Measurements from ENCODE around the gene NBEAL2. TPM values are rescaled to one million over a fixed set of nuclear protein-coding genes. Genes with fewer than 3 reads are reported as not detected.

The NBEAL2 gene
- total and polyA plus RNA-seq, 2 of the 4 experiments (the other 2 are of a cell fraction), result 2.2 to 12.5 TPM

DNA sequence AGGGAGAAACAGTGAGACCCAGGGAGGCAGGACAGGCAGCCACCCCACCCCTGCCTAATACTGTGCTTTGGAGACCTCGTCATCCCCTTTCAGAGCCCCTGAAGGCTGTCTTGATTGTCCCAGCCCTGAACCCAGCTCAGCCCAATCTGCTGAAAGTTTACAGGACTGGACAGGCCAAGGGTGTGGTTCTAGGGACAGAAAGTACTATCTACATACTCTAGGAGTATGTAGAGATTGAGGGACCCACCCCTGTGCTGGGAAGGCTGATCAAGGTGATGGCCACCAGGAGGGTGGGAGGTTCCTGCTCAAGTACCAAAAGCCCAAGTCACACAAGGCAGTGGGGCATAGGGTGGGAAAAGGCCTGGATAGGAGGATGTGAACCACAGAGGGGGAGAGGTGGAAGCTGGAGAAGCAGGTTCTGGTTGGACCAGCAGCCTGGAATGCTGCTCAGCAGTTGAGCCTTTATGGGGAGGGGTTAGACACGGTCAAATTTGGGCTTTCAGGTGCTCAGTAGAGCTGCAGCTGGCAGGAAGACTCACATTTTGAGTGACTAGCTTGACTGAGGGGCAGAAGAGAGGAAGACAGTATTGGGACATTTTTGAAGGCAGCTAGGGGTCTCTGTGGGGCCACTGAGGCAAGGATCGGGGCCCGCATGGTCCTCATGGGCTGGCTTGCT is 6.7 kb downstream of the NBEAL2 start:
- 90% methylated on average over 2 of the region's 4 CpGs; no CpG with 5 or more reads in 1 of the 2 experiments for WGBS, 2 experiments (ENCODE audit: extremely low coverage in 2 of 2, insufficient read length in 1 of 2)
- in situ Hi-C loops (cut with MboI; ENCODE audit: low sequenced_read_pairs), result no loop called here
- no peak overlapping the region for H2AFZ ChIP-seq (replicated peaks; ENCODE audit: low read length, poor library complexity)
- no peak overlapping the region for H4K91ac ChIP-seq (ENCODE audit: insufficient read depth, low read depth, low read length)
- peak overlapping the region; percentile 77 for H2AK9ac ChIP-seq (replicated peaks; ENCODE audit: low read depth, low read length, poor library complexity)
- POLR2A ChIA-PET (ENCODE audit: unreplicated experiment), result no interaction called here
- intact Hi-C loops (cut with micrococcal nuclease), result no loop called here
- no peak overlapping the region for H3K4ac ChIP-seq (ENCODE audit: low read depth, low read length)
- no peaks in the 10 kb centered on the region for H3K9me3 ChIP-seq (ENCODE audit: control insufficient read depth, insufficient read depth, low read length)
- no peak overlapping the region for H3K14ac ChIP-seq (replicated peaks; ENCODE audit: low read depth, low read length)
- H3K18ac ChIP-seq (ENCODE audit: low read depth, low read length), result no peak overlapping the region
- no peak overlapping the region for H2BK120ac ChIP-seq (ENCODE audit: low read depth, low read length)
- H2BK15ac ChIP-seq (ENCODE audit: low read depth, low read length), result no peak overlapping the region
- no peaks in the 10 kb centered on the region; the same call in 1 of the 2 replicates for H3K36me3 ChIP-seq (ENCODE audit: control insufficient read depth, insufficient read depth, low read length)
- CTCF ChIA-PET, result no interaction called here
- no peak overlapping the region for H3K9ac ChIP-seq (ENCODE audit: low read depth, low read length)
- peaks cover 5% of the 10 kb centered on the region for H3K9me1 ChIP-seq (ENCODE audit: insufficient read depth, low read length)
- dilution Hi-C loops (cut with HindIII; ENCODE audit: low sequenced_read_pairs, unreplicated experiment), result no loop called here
- H3K27me3 ChIP-seq (ENCODE audit: control insufficient read depth, insufficient read depth, low read length), result no peaks in the 10 kb centered on the region
- H3K4me1 ChIP-seq (ENCODE audit: control insufficient read depth, insufficient read depth, low read length), result no peaks in the 10 kb centered on the region
- TF ChIP-seq, protein P1, sequence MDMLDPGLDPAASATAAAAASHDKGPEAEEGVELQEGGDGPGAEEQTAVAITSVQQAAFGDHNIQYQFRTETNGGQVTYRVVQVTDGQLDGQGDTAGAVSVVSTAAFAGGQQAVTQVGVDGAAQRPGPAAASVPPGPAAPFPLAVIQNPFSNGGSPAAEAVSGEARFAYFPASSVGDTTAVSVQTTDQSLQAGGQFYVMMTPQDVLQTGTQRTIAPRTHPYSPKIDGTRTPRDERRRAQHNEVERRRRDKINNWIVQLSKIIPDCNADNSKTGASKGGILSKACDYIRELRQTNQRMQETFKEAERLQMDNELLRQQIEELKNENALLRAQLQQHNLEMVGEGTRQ (IDR thresholded peaks at IDR 0.05; ENCODE audit: low read depth, low read length), result no peak
- TF ChIP-seq RAD21 (IDR thresholded peaks at IDR 0.05; ENCODE audit: low read length) (no peak), POLR2A (IDR thresholded peaks at IDR 0.05; ENCODE audit: low read depth, low read length) (no peak)
- TF ChIP-seq, protein P2, sequence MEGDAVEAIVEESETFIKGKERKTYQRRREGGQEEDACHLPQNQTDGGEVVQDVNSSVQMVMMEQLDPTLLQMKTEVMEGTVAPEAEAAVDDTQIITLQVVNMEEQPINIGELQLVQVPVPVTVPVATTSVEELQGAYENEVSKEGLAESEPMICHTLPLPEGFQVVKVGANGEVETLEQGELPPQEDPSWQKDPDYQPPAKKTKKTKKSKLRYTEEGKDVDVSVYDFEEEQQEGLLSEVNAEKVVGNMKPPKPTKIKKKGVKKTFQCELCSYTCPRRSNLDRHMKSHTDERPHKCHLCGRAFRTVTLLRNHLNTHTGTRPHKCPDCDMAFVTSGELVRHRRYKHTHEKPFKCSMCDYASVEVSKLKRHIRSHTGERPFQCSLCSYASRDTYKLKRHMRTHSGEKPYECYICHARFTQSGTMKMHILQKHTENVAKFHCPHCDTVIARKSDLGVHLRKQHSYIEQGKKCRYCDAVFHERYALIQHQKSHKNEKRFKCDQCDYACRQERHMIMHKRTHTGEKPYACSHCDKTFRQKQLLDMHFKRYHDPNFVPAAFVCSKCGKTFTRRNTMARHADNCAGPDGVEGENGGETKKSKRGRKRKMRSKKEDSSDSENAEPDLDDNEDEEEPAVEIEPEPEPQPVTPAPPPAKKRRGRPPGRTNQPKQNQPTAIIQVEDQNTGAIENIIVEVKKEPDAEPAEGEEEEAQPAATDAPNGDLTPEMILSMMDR (conservative IDR thresholded peaks at IDR 0.05; ENCODE audit: low read depth, low read length), result no peak
- no peak overlapping the region for H3K4me2 ChIP-seq (ENCODE audit: low read depth, low read length)
- no peak overlapping the region for H2BK5ac ChIP-seq (ENCODE audit: low read depth, low read length, poor library complexity, severe bottlenecking)
- H4K8ac ChIP-seq (ENCODE audit: low read depth in 2 of 2, low read length in 2 of 2), result no peak overlapping the region
- ATAC-seq (ENCODE audit: low read depth), result no peak
- no peaks in the 10 kb centered on the region for H3K79me1 ChIP-seq (ENCODE audit: low read depth in 1 of 2, low read length in 2 of 2)
- no TSS peak for BruUV-seq (replicated peaks)
- H3K4me3 ChIP-seq (ENCODE audit: insufficient read depth, low read depth, low read length), result no peak overlapping the region
- H2AK5ac ChIP-seq (ENCODE audit: low read depth, low read length), result no peak overlapping the region
- DNase-seq, result no peak
- no peak overlapping the region for H3K27ac ChIP-seq (ENCODE audit: insufficient read depth, low read length)
- no peak overlapping the region for H3K56ac ChIP-seq (ENCODE audit: extremely low read depth, insufficient read depth, low read length)
- H3K23ac ChIP-seq (ENCODE audit: low read depth, low read length), result no peak overlapping the region
- H4K5ac ChIP-seq (ENCODE audit: low read depth, low read length), result no peak overlapping the region
- H2BK20ac ChIP-seq (ENCODE audit: low read depth, low read length), result no peak overlapping the region
- H4K20me1 ChIP-seq (ENCODE audit: insufficient read depth, low read length), result no peaks in the 10 kb centered on the region
